ENCODE results near the gene COL1A2. TPM values are rescaled to one million over a fixed set of nuclear protein-coding genes. Genes with fewer than 3 reads are reported as not detected.

Gene COL1A2
- total RNA-seq, 1 experiment from 2014 or later = 3.0 TPM

GRCh38 chr7:94429153-94429552 lies 34.5 kb downstream of the COL1A2 start:
- H3K27ac ChIP-seq (ENCODE audit: low read depth, low read length) = no peak overlapping the region
- no peaks in the 10 kb centered on the region; the same call in 1 of the 2 replicates for H3K9me2 ChIP-seq (ENCODE audit: insufficient read depth)
- H3K4me3 ChIP-seq (replicated peaks in 1 of 2; ENCODE audit: low read depth in 1 of 2, low read length in 2 of 2) = no peak overlapping the region
- intact Hi-C loops (cut with micrococcal nuclease) = no loop called here
- CTCF ChIA-PET = no interaction called here
- no peak for TF ChIP-seq CBX3 (IDR thresholded peaks at IDR 0.05; ENCODE audit: low read depth)
- TF ChIP-seq, protein P1, sequence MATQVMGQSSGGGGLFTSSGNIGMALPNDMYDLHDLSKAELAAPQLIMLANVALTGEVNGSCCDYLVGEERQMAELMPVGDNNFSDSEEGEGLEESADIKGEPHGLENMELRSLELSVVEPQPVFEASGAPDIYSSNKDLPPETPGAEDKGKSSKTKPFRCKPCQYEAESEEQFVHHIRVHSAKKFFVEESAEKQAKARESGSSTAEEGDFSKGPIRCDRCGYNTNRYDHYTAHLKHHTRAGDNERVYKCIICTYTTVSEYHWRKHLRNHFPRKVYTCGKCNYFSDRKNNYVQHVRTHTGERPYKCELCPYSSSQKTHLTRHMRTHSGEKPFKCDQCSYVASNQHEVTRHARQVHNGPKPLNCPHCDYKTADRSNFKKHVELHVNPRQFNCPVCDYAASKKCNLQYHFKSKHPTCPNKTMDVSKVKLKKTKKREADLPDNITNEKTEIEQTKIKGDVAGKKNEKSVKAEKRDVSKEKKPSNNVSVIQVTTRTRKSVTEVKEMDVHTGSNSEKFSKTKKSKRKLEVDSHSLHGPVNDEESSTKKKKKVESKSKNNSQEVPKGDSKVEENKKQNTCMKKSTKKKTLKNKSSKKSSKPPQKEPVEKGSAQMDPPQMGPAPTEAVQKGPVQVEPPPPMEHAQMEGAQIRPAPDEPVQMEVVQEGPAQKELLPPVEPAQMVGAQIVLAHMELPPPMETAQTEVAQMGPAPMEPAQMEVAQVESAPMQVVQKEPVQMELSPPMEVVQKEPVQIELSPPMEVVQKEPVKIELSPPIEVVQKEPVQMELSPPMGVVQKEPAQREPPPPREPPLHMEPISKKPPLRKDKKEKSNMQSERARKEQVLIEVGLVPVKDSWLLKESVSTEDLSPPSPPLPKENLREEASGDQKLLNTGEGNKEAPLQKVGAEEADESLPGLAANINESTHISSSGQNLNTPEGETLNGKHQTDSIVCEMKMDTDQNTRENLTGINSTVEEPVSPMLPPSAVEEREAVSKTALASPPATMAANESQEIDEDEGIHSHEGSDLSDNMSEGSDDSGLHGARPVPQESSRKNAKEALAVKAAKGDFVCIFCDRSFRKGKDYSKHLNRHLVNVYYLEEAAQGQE (IDR thresholded peaks at IDR 0.05; ENCODE audit: low read depth) = no peak
- no peak for TF ChIP-seq EZH2 (IDR thresholded peaks at IDR 0.05)
- no peak for TF ChIP-seq TCF7L2 (IDR thresholded peaks at IDR 0.05; ENCODE audit: borderline replicate concordance, extremely low read depth, insufficient read depth, insufficient read length)
- no peak for TF ChIP-seq ZBTB33 (IDR thresholded peaks at IDR 0.05; ENCODE audit: extremely low read depth, insufficient replicate concordance, low read length)
- TF ChIP-seq ZNF274 (IDR thresholded peaks at IDR 0.05; ENCODE audit: low read depth, low read length) = no peak
- TF ChIP-seq CTCF (IDR thresholded peaks at IDR 0.05 in 2 of 3, conservative IDR thresholded peaks at IDR 0.05 in 1 of 3; ENCODE audit: borderline replicate concordance in 1 of 3, insufficient read depth in 1 of 3, low read depth in 2 of 3, low read length in 2 of 3) = no peak
- TF ChIP-seq POLR2AphosphoS5 (IDR thresholded peaks at IDR 0.05; ENCODE audit: low read depth, low read length) = no peak
- TF ChIP-seq ELF1 (IDR thresholded peaks at IDR 0.05; ENCODE audit: borderline replicate concordance, low read depth) = no peak
- TF ChIP-seq YY1 (IDR thresholded peaks at IDR 0.05; ENCODE audit: extremely low read depth, insufficient replicate concordance, low read depth, low read length) = no peak
- no peak for TF ChIP-seq POLR2A (IDR thresholded peaks at IDR 0.05; ENCODE audit: borderline replicate concordance, extremely low read depth, insufficient read depth, insufficient read length)
- TF ChIP-seq SIN3A (IDR thresholded peaks at IDR 0.05; ENCODE audit: low read depth) = no peak
- TF ChIP-seq EGR1 (IDR thresholded peaks at IDR 0.05; ENCODE audit: low read depth) = no peak
- H3K27me3 ChIP-seq (ENCODE audit: insufficient read depth, low read length) = no peaks in the 10 kb centered on the region
- no peak overlapping the region for H3K9ac ChIP-seq (ENCODE audit: low read length)
- ATAC-seq (no peak), DNase-seq (ENCODE audit: low read depth, low spot score) (no peak)
- H3K79me2 ChIP-seq (ENCODE audit: insufficient read depth, low read length) = no peaks in the 10 kb centered on the region
- no peaks in the 10 kb centered on the region for H3K36me3 ChIP-seq (ENCODE audit: control insufficient read depth in 1 of 2, insufficient read depth in 2 of 2, low read length in 2 of 2)
- no peak overlapping the region for H3K4me2 ChIP-seq (ENCODE audit: low read length)
- RAD21 ChIA-PET (ENCODE audit: low non-redundant PET in 1 of 2, low total read pairs in 2 of 2, uncharacterized antibody in 2 of 2, unreplicated experiment in 2 of 2) = no interaction called here
- POLR2A ChIA-PET = no interaction called here
- no peaks in the 10 kb centered on the region for H4K20me1 ChIP-seq (ENCODE audit: insufficient read depth)
- no peaks in the 10 kb centered on the region for H3K4me1 ChIP-seq (ENCODE audit: control insufficient read depth in 1 of 2, insufficient read depth in 2 of 2, low read length in 2 of 2)
- H3K9me3 ChIP-seq (ENCODE audit: control insufficient read depth in 1 of 2, insufficient read depth in 1 of 2, low read depth in 1 of 2, low read length in 2 of 2) = no peaks in the 10 kb centered on the region
- BruUV-seq (replicated peaks) = no TSS peak
- no peak overlapping the region for H2AFZ ChIP-seq (ENCODE audit: low read depth, low read length, poor library complexity, severe bottlenecking)

Data from HCT116 (cell line).